ENCODE measurements around the gene HLA-A.
"Not testable (repeated sequence)": the region's sequence is repeated elsewhere in the genome, so short reads cannot be mapped to it uniquely, and the experiment has no call there.

GRCh38 chr6:29963697-29964096, 21.4 kb downstream of the HLA-A start:
- not testable (repeated sequence) for TF ChIP-seq CTCF, POLR2A, POLR2AphosphoS5 (IDR thresholded peaks at IDR 0.05)
